ENCODE data around the gene TBCE.

Gene TBCE

GRCh38 chr1:235367000-235367908 lies at the start of gene TBCE:
Gene TBCE (plus strand): TSS chr1:235367427. CDS start chr1:235380050, 12,623 bp downstream.
- peak; percentile 92 for DNase-seq (ENCODE audit: low read depth)

GRCh38 chr1:235319255-235319654 lies 48.0 kb upstream of the TBCE start:
- no peak for DNase-seq (ENCODE audit: low read depth)

GRCh38 chr1:235320521-235321179 lies 46.6 kb upstream of the TBCE start:
- DNase-seq (ENCODE audit: low read depth) = no peak

GRCh38 chr1:235324296-235324695 lies 42.9 kb upstream of the TBCE start:
- no peak for DNase-seq (ENCODE audit: low read depth)

GRCh38 chr1:235325139-235325538 lies 42.1 kb upstream of the TBCE start:
- DNase-seq (ENCODE audit: low read depth) = no peak

GRCh38 chr1:235325854-235326253 lies 41.4 kb upstream of the TBCE start:
- DNase-seq (ENCODE audit: low read depth) = no peak

GRCh38 chr1:235326719-235327558 lies 40.3 kb upstream of the TBCE start:
- no peak for DNase-seq (ENCODE audit: low read depth)

- DNase-seq (ENCODE audit: low read depth) = no peak
Measured at GRCh38 chr1:235327559-235328270, 39.5 kb upstream of the TBCE start, which contains the start of gene ARID4B. Gene ARID4B (minus strand): TSS chr1:235328179. CDS start chr1:235326919, 1,260 bp downstream.

- peak; percentile 100 for DNase-seq (ENCODE audit: low read depth)
Measured at GRCh38 chr1:235328271-235329138, 38.7 kb upstream of the TBCE start, which contains the start of gene GGPS1. Gene GGPS1 (plus strand): TSS chr1:235328570. CDS start chr1:235335265, 6,695 bp downstream.

- no peak for DNase-seq (ENCODE audit: low read depth)
Measured at GRCh38 chr1:235329139-235329902, 37.9 kb upstream of the TBCE start.

- no peak for DNase-seq (ENCODE audit: low read depth)
Measured at GRCh38 chr1:235330918-235331285, 36.3 kb upstream of the TBCE start.

- no peak for DNase-seq (ENCODE audit: low read depth)
Measured at GRCh38 chr1:235331401-235331800, 35.8 kb upstream of the TBCE start.

GRCh38 chr1:235336903-235337302 lies 30.3 kb upstream of the TBCE start:
- DNase-seq (ENCODE audit: low read depth) = no peak

- DNase-seq (ENCODE audit: low read depth) = no peak
Measured at GRCh38 chr1:235339746-235340145, 27.5 kb upstream of the TBCE start.

GRCh38 chr1:235341334-235341733 lies 25.9 kb upstream of the TBCE start:
- DNase-seq (ENCODE audit: low read depth) = no peak

- DNase-seq (ENCODE audit: low read depth) = no peak
Measured at GRCh38 chr1:235342039-235342438, 25.2 kb upstream of the TBCE start.

GRCh38 chr1:235342471-235342870 lies 24.8 kb upstream of the TBCE start:
- no peak for DNase-seq (ENCODE audit: low read depth)

- no peak for DNase-seq (ENCODE audit: low read depth)
Measured at GRCh38 chr1:235343726-235344125, 23.5 kb upstream of the TBCE start.

GRCh38 chr1:235351441-235351840 lies 15.8 kb upstream of the TBCE start:
- no peak for DNase-seq (ENCODE audit: low read depth)

- DNase-seq (ENCODE audit: low read depth) = no peak
Measured at GRCh38 chr1:235351898-235352297, 15.3 kb upstream of the TBCE start.
